Measurements from ENCODE around the gene CNN1.
A peak's percentile ranks its signal among the peaks of the same experiment; 100 is the strongest.

The CNN1 gene

DNA sequence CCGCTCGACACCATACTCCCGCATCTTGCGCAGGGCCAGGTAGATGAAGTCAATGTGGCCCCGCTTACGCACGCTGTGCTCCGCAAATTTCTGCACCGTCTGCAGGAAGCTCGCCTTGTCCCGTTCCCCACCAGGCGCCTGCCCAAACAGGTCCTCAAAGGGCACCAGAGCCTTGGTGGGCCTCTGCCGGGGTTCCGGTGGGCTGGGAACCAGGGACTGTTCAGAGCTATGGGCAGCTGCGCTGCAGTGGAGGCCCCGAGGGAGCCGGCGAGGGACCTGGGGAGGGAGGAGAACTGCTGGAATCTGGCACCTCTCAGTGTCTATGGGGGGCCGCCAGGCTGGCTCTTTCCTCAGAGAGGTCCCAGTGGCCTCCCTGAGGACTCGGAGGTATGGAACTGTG lies 24.7 kb upstream of the CNN1 start:
- TF ChIP-seq POLR2AphosphoS5 (IDR thresholded peaks at IDR 0.05; ENCODE audit: low read depth, low read length) (no peak), TAF1 (IDR thresholded peaks at IDR 0.05; ENCODE audit: borderline replicate concordance, insufficient read depth, low read length) (no peak), SIN3A (IDR thresholded peaks at IDR 0.05; ENCODE audit: borderline replicate concordance, insufficient read depth, low read length) (no peak), FOXP2 (optimal IDR thresholded peaks at IDR 0.05; ENCODE audit: borderline replicate concordance, extremely low read depth, extremely low read length, insufficient read depth) (no peak)
- TF ChIP-seq, protein P1, sequence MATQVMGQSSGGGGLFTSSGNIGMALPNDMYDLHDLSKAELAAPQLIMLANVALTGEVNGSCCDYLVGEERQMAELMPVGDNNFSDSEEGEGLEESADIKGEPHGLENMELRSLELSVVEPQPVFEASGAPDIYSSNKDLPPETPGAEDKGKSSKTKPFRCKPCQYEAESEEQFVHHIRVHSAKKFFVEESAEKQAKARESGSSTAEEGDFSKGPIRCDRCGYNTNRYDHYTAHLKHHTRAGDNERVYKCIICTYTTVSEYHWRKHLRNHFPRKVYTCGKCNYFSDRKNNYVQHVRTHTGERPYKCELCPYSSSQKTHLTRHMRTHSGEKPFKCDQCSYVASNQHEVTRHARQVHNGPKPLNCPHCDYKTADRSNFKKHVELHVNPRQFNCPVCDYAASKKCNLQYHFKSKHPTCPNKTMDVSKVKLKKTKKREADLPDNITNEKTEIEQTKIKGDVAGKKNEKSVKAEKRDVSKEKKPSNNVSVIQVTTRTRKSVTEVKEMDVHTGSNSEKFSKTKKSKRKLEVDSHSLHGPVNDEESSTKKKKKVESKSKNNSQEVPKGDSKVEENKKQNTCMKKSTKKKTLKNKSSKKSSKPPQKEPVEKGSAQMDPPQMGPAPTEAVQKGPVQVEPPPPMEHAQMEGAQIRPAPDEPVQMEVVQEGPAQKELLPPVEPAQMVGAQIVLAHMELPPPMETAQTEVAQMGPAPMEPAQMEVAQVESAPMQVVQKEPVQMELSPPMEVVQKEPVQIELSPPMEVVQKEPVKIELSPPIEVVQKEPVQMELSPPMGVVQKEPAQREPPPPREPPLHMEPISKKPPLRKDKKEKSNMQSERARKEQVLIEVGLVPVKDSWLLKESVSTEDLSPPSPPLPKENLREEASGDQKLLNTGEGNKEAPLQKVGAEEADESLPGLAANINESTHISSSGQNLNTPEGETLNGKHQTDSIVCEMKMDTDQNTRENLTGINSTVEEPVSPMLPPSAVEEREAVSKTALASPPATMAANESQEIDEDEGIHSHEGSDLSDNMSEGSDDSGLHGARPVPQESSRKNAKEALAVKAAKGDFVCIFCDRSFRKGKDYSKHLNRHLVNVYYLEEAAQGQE (IDR thresholded peaks at IDR 0.05; ENCODE audit: insufficient read depth in 1 of 2, low read depth in 2 of 2, low read length in 2 of 2), result no peak

DNA sequence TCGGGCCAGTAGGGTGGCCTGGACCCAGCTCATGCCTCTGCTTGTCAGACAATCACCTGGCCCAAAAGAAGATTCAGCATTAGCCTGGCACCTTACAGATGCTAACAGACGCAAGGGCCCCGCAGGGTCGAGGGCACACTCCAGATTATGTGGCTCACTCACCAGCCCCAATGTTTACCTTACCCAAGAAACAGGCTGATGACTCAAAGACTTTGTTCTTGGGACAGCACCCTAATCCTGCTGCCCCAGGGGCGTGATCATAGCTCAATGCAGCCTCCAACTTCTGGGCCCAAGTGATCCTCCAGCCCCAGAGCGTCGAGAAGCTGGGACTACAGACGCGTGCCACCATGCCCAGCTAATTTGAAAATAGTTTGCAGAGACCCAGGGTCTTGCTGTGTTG lies 19.5 kb upstream of the CNN1 start:
- TF ChIP-seq TAF1 (IDR thresholded peaks at IDR 0.05; ENCODE audit: borderline replicate concordance, insufficient read depth, low read length) (no peak), SIN3A (IDR thresholded peaks at IDR 0.05; ENCODE audit: borderline replicate concordance, insufficient read depth, low read length) (no peak), FOXP2 (optimal IDR thresholded peaks at IDR 0.05; ENCODE audit: borderline replicate concordance, extremely low read depth, extremely low read length, insufficient read depth) (no peak), POLR2AphosphoS5 (IDR thresholded peaks at IDR 0.05; ENCODE audit: low read depth, low read length) (no peak)
- TF ChIP-seq, protein P1 (IDR thresholded peaks at IDR 0.05; ENCODE audit: insufficient read depth in 1 of 2, low read depth in 2 of 2, low read length in 2 of 2), result no peak

DNA sequence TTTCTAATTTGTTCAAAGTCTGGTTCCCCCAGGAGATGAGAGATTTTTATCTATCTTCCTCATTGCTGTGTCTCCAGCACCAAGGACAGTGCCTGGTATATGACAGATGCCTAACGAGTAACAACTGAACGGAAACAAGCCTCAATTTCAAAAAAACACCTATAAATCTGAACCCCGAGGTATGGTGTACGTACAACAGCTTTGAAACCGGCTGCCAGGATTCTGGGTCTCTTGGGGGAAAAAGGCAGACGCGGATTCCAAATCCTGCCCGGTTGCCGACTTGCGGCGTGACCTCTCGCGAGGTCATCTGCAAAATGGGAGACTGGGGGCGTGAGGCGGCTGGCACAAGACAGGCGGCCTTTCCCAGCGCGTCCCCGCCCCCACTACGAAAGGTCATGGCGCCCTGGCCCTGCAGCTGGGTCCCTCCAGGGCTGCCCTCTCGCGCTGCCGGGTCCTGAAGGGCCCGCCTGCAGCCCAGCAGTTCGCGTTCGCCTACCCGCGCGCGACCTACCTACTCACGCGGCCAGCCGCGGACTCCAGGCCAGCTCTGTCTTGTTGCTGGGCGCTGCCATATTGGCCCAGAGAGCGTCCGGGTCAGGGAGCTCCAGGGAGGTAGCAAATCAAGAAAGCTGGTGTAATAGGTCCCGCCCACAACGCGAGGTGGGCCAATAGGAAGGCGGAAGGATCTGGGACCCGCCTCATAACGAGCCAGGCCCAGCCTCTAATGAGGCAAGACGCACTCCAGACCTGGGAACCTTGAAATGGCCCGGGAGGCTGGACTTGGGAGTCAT lies 9.9 kb upstream of the CNN1 start, which contains the start of gene ECSIT:
Gene ECSIT (minus strand): TSS at position 584 of the 791 bp plus-strand sequence. CDS start 9,964 bp downstream, outside the sequence.
- peak; percentile 99 for TF ChIP-seq SIN3A (IDR thresholded peaks at IDR 0.05; ENCODE audit: borderline replicate concordance, insufficient read depth, low read length)
- TF ChIP-seq TAF1 (IDR thresholded peaks at IDR 0.05; ENCODE audit: borderline replicate concordance, insufficient read depth, low read length), result peak; percentile 36; the same call in 1 of the 2 replicates
- TF ChIP-seq, protein P1 (IDR thresholded peaks at IDR 0.05; ENCODE audit: insufficient read depth in 1 of 2, low read depth in 2 of 2, low read length in 2 of 2), result peak; percentile 85 to 97
- TF ChIP-seq FOXP2 (optimal IDR thresholded peaks at IDR 0.05; ENCODE audit: borderline replicate concordance, extremely low read depth, extremely low read length, insufficient read depth), result no peak
- TF ChIP-seq POLR2AphosphoS5 (IDR thresholded peaks at IDR 0.05; ENCODE audit: low read depth, low read length), result no peak

DNA sequence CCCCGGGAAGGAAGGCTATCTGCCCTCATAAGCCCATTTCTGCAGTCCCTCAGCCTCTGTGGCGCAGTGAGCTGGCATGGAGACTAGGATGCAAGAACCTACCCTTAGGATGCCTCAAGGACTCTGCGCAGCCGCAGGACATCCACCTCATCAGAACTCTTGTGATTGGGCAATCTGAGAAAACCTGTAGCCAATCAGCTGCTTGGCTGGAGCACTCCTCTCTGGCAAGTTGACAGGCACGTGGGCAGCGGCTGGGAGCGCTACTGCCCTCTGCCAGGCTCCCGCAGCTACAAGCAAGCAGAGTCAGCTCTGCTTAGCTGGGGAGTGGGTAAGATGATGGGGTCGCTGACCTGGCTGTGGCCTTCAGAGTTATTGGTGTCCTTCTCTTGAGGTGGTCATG lies 8.2 kb upstream of the CNN1 start:
- TF ChIP-seq POLR2AphosphoS5 (IDR thresholded peaks at IDR 0.05; ENCODE audit: low read depth, low read length) (no peak), TAF1 (IDR thresholded peaks at IDR 0.05; ENCODE audit: borderline replicate concordance, insufficient read depth, low read length) (no peak), SIN3A (IDR thresholded peaks at IDR 0.05; ENCODE audit: borderline replicate concordance, insufficient read depth, low read length) (no peak), FOXP2 (optimal IDR thresholded peaks at IDR 0.05; ENCODE audit: borderline replicate concordance, extremely low read depth, extremely low read length, insufficient read depth) (no peak)
- TF ChIP-seq, protein P1 (IDR thresholded peaks at IDR 0.05; ENCODE audit: insufficient read depth in 1 of 2, low read depth in 2 of 2, low read length in 2 of 2), result no peak

All from PFSK-1 (cell line).